Measurements from ENCODE around the gene DCDC2.

GRCh38 chr6:24382220-24382540, 24.3 kb upstream of the DCDC2 start:
- TF ChIP-seq CTCF (IDR thresholded peaks at IDR 0.05) (no peak), POLR2A (IDR thresholded peaks at IDR 0.05) (no peak)

All from sigmoid colon (tissue), 3 donors.